ENCODE data around the gene MUC20. TPM values are rescaled to one million over a fixed set of nuclear protein-coding genes. Genes with fewer than 3 reads are reported as not detected.
"Not testable (repeated sequence)": the region's sequence is repeated elsewhere in the genome, so short reads cannot be mapped to it uniquely, and the experiment has no call there.

MUC20 gene
- total RNA-seq, 1 experiment from 2014 or later: not detected

DNA sequence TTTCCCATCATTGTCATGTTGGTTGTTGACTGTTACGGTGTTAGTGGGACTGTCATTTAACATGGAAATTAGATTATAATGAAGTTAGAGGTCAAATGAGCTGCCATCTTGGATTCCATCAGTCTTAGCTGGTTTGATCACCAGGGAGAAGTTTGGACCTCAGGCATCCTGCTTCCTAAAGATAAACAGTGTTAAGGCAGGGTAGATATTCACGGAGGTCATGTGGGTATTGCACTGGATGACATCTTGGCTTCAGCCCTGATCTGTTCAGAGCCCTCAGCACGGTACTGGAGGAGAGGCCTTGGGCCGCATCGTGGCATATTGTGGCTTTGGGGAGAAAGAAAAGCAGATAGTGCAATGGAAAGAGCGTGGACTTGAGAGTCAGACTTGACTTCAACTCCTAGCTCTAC is 11.1 kb upstream of the MUC20 start:
- no peak overlapping the region for H2AFZ ChIP-seq (ENCODE audit: low read length)
- no peak overlapping the region for H2BK20ac ChIP-seq (ENCODE audit: low read depth, low read length, poor library complexity, severe bottlenecking)
- no peak overlapping the region for H3T11ph ChIP-seq (ENCODE audit: low read length)
- H3K27ac ChIP-seq (ENCODE audit: insufficient read length, low read depth, low read length): no peak overlapping the region
- H3K23ac ChIP-seq (ENCODE audit: insufficient read length, low read depth, low read length): no peak overlapping the region
- H3K4me2 ChIP-seq (ENCODE audit: insufficient read depth, insufficient read length, low read length): no peak overlapping the region
- no peaks in the 10 kb centered on the region for H3K23me2 ChIP-seq (ENCODE audit: insufficient read length, low read depth, low read length, poor library complexity, severe bottlenecking)
- no peak for DNase-seq
- peaks cover 21% of the 10 kb centered on the region in 2 experiments for H3K4me1 Mint-ChIP-seq
- H2BK15ac ChIP-seq (ENCODE audit: low read depth, low read length): no peak overlapping the region
- no peak overlapping the region for H2AK5ac ChIP-seq (ENCODE audit: insufficient read length, low read length)
- no peak overlapping the region for H2BK120ac ChIP-seq (ENCODE audit: low read depth, low read length, poor library complexity, severe bottlenecking)
- H4K91ac ChIP-seq (ENCODE audit: insufficient read length, low read depth, low read length): no peak overlapping the region
- no peak overlapping the region for H3K9ac ChIP-seq (ENCODE audit: extremely low read depth, insufficient read length, low read length)
- H3K36me3 Mint-ChIP-seq (ENCODE audit: insufficient read depth in 1 of 3, low read depth in 3 of 3): peaks cover 0 to 11% (median 5%) of the 10 kb centered on the region in 3 experiments; a peak in 4 of 7 replicates
- peaks cover 4% of the 10 kb centered on the region; the same call in 1 of the 2 replicates for H3K4me1 ChIP-seq (ENCODE audit: insufficient read depth, low read length)
- H3K79me1 ChIP-seq (ENCODE audit: insufficient read depth, low read depth, low read length, poor library complexity, severe bottlenecking): no peaks in the 10 kb centered on the region
- H3K18ac ChIP-seq (ENCODE audit: insufficient read length, low read depth, low read length): no peak overlapping the region
- H3K27me3 ChIP-seq (ENCODE audit: insufficient read depth, low read length): no peaks in the 10 kb centered on the region
- no peak overlapping the region for H3K27ac Mint-ChIP-seq
- H2BK12ac ChIP-seq (ENCODE audit: insufficient read length, low read depth, low read length): no peak overlapping the region
- H4K20me1 ChIP-seq (ENCODE audit: control insufficient read depth, insufficient read depth, insufficient read length): peaks cover 2% of the 10 kb centered on the region
- no peak overlapping the region; a peak in 1 of 5 replicates for H3K4me3 Mint-ChIP-seq
- no peak overlapping the region for H3K56ac ChIP-seq (ENCODE audit: insufficient read length, low read depth, low read length)
- no peak overlapping the region for H3K14ac ChIP-seq (ENCODE audit: insufficient read depth, low read length)
- H3K4ac ChIP-seq (ENCODE audit: low read depth, low read length): no peak overlapping the region
- H2BK5ac ChIP-seq (ENCODE audit: insufficient read length, low read length): no peak overlapping the region
- peaks cover 6 to 7% of the 10 kb centered on the region in 2 experiments for H3K9me3 Mint-ChIP-seq
- H3K9me3 ChIP-seq (ENCODE audit: control insufficient read depth, low read depth, low read length): no peaks in the 10 kb centered on the region
- H3K79me2 ChIP-seq (ENCODE audit: insufficient read depth, low read length): no peaks in the 10 kb centered on the region
- no peak overlapping the region for H4K8ac ChIP-seq (replicated peaks; ENCODE audit: insufficient read length, low read depth, low read length)
- H4K5ac ChIP-seq (ENCODE audit: insufficient read length, low read depth, low read length): no peak overlapping the region
- TF ChIP-seq, protein P1, sequence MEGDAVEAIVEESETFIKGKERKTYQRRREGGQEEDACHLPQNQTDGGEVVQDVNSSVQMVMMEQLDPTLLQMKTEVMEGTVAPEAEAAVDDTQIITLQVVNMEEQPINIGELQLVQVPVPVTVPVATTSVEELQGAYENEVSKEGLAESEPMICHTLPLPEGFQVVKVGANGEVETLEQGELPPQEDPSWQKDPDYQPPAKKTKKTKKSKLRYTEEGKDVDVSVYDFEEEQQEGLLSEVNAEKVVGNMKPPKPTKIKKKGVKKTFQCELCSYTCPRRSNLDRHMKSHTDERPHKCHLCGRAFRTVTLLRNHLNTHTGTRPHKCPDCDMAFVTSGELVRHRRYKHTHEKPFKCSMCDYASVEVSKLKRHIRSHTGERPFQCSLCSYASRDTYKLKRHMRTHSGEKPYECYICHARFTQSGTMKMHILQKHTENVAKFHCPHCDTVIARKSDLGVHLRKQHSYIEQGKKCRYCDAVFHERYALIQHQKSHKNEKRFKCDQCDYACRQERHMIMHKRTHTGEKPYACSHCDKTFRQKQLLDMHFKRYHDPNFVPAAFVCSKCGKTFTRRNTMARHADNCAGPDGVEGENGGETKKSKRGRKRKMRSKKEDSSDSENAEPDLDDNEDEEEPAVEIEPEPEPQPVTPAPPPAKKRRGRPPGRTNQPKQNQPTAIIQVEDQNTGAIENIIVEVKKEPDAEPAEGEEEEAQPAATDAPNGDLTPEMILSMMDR (conservative IDR thresholded peaks at IDR 0.05): no peak
- peaks cover 54% of the 10 kb centered on the region for H3K27me3 Mint-ChIP-seq (ENCODE audit: low read depth)
- WGBS (ENCODE audit: extremely low coverage, insufficient read length, low lambda C conversion rate): no CpG with 5 or more reads among the region's 6 CpGs

DNA sequence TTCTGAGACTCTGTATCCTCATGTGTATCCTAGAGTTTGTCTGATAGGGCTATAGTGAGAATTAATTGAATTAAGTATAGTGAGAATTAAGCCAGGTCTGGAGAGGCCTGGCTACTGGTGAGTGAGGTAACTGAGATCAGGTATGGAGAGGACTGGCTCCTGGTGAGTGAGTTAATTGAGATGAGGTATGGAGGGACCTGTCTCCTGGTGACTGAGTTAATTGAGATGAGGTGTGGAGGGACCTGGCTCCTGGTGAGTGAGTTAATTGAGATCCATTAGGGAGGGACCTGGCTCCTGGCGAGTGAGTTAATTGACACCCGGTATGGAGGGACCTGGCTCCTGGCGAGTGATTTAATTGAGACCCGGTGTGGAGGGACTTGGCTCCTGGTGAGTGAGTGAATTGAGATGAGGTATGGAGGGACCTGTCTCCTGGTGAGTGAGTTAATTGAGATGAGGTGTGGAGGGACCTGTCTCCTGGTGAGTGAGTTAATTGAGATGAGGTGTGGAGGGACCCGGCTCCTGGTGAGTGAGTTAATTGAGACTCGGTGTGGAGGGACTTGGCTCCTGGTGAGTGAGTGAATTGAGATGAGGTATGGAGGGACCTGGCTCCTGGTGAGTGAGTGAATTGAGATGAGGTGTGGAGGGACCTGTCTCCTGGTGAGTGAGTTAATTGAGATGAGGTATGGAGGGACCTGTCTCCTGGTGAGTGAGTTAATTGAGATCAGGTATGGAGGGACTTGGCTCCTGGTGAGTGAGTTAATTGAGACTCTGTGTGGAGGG is 10.5 kb upstream of the MUC20 start:
- not testable (repeated sequence) for H3K4me1 ChIP-seq (ENCODE audit: insufficient read depth, low read length); DNase-seq; H3K79me2 ChIP-seq (ENCODE audit: insufficient read depth, low read length); H2AFZ ChIP-seq (ENCODE audit: low read length); H2AK5ac ChIP-seq (ENCODE audit: insufficient read length, low read length); H3K23me2 ChIP-seq (ENCODE audit: insufficient read length, low read depth, low read length, poor library complexity, severe bottlenecking); H3K23ac ChIP-seq (ENCODE audit: insufficient read length, low read depth, low read length); H3K79me1 ChIP-seq (ENCODE audit: insufficient read depth, low read depth, low read length, poor library complexity, severe bottlenecking); H3K27me3 ChIP-seq (ENCODE audit: insufficient read depth, low read length); H3K27ac ChIP-seq (ENCODE audit: insufficient read length, low read depth, low read length); H4K20me1 ChIP-seq (ENCODE audit: control insufficient read depth, insufficient read depth, insufficient read length); H3K18ac ChIP-seq (ENCODE audit: insufficient read length, low read depth, low read length); H3T11ph ChIP-seq (ENCODE audit: low read length); H3K9me3 Mint-ChIP-seq; H3K14ac ChIP-seq (ENCODE audit: insufficient read depth, low read length); H2BK15ac ChIP-seq (ENCODE audit: low read depth, low read length); H3K27ac Mint-ChIP-seq; H4K91ac ChIP-seq (ENCODE audit: insufficient read length, low read depth, low read length); H2BK20ac ChIP-seq (ENCODE audit: low read depth, low read length, poor library complexity, severe bottlenecking); H3K56ac ChIP-seq (ENCODE audit: insufficient read length, low read depth, low read length); H3K9me3 ChIP-seq (ENCODE audit: control insufficient read depth, low read depth, low read length); H3K9ac ChIP-seq (ENCODE audit: extremely low read depth, insufficient read length, low read length); H2BK5ac ChIP-seq (ENCODE audit: insufficient read length, low read length); H3K4me3 Mint-ChIP-seq; H2BK120ac ChIP-seq (ENCODE audit: low read depth, low read length, poor library complexity, severe bottlenecking); H2BK12ac ChIP-seq (ENCODE audit: insufficient read length, low read depth, low read length); H3K4me2 ChIP-seq (ENCODE audit: insufficient read depth, insufficient read length, low read length); H3K4ac ChIP-seq (ENCODE audit: low read depth, low read length); H4K5ac ChIP-seq (ENCODE audit: insufficient read length, low read depth, low read length); H4K8ac ChIP-seq (replicated peaks; ENCODE audit: insufficient read length, low read depth, low read length)
- Mint-ChIP-seq H3K4me1 (peaks cover 14 to 15% of the 10 kb centered on the region in 2 experiments), H3K27me3 (ENCODE audit: low read depth) (peaks cover 54% of the 10 kb centered on the region), H3K36me3 (ENCODE audit: insufficient read depth in 1 of 3, low read depth in 3 of 3) (peaks cover 0 to 11% (median 7%) of the 10 kb centered on the region in 3 experiments; a peak in 4 of 7 replicates)
- WGBS (ENCODE audit: extremely low coverage, insufficient read length, low lambda C conversion rate): no CpG with 5 or more reads among the region's 6 CpGs

Measured in H9 (cell line).